Spleen (tissue), 7 donors: ENCODE measurements around the gene LRRC45.

ENCODE experiments used
- POLR2A ChIP-seq, 3 donors: fragments of 450-650 bp; IDR thresholded peaks; one replicate each; pipeline ENCODE4 v1.5.1; 2017; ENCODE audit warnings: antibody characterized with exemption in 3 of 3, mild to moderate bottlenecking in 1 of 3
- POLR2AphosphoS5 ChIP-seq, 3 donors: sonication (generic); formaldehyde crosslinking; IDR thresholded peaks; one replicate each; pipeline ENCODE4 v1.5.1; 2017; ENCODE audit warnings: antibody characterized with exemption in 3 of 3
- TF ChIP-seq, protein P1 (sequence below), 11 experiments: fragments of 200-600 bp in 7 of 11; fragments of 450-650 bp in 4 of 11; sonication (generic) in 4 of 11; IDR thresholded peaks in 8 of 11; conservative IDR thresholded peaks in 3 of 11; 1 replicate in 7 of 11; 2 replicates in 4 of 11; pipeline versions ENCODE4 v1.4.0 to v1.8.0; 2016 to 2021; ENCODE audit warnings: antibody characterized with exemption in 11 of 11, inconsistent platforms in 4 of 11, mild to moderate bottlenecking in 1 of 11
- donor health status: DM: no; HTN: no; CAD: no; lungs with moderate emphysema.
- donor health status: DM: no; HTN: no; CAD: no.
- donor health status: DM: no; HTN: no; CAD: no.

DNA sequence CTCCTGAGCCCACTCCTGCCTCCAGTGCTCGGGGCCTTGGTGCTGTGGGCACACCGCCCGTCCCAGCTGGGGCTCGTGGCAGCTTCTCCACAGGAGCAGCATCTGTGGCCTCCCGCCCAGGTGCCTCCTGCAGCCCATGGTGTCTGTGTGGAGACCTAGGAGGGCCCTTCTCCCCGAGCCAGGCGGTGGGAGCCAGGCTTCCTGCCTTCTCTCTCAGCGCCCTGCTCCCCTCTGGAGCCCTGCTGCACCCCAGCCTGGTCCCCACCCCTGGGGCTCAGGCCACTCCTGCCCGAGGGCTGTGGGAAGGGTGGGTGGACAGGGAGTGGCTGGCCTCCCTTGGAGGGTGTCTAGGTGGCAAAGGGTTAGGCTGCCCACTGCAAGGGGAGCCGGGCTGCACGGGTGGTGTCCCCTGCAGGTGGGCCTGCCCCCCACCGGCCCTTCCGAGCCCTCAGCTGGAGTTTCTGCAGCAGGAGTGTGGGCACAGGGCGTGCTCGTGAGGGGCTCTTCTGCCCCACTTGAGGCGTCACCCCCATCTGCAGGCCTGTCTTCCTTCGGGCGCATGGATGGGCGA lies 11.4 kb upstream of the LRRC45 start:
- TF ChIP-seq, protein P1, sequence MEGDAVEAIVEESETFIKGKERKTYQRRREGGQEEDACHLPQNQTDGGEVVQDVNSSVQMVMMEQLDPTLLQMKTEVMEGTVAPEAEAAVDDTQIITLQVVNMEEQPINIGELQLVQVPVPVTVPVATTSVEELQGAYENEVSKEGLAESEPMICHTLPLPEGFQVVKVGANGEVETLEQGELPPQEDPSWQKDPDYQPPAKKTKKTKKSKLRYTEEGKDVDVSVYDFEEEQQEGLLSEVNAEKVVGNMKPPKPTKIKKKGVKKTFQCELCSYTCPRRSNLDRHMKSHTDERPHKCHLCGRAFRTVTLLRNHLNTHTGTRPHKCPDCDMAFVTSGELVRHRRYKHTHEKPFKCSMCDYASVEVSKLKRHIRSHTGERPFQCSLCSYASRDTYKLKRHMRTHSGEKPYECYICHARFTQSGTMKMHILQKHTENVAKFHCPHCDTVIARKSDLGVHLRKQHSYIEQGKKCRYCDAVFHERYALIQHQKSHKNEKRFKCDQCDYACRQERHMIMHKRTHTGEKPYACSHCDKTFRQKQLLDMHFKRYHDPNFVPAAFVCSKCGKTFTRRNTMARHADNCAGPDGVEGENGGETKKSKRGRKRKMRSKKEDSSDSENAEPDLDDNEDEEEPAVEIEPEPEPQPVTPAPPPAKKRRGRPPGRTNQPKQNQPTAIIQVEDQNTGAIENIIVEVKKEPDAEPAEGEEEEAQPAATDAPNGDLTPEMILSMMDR (IDR thresholded peaks at IDR 0.05 in 8 of 11, conservative IDR thresholded peaks at IDR 0.05 in 3 of 11) = no peak
- TF ChIP-seq POLR2A (IDR thresholded peaks at IDR 0.05) (no peak), POLR2AphosphoS5 (IDR thresholded peaks at IDR 0.05) (no peak)
